Measurements from ENCODE around the gene OR8B2. TPM values are rescaled to one million over a fixed set of nuclear protein-coding genes. Genes with fewer than 3 reads are reported as not detected.

Gene OR8B2
- total RNA-seq, result not detected in 2 replicates

GRCh38 chr11:124384399-124384798, at the start of gene OR8B2:
TSS of gene OR8B2 (minus strand) at chr11:124384499. CDS start at chr11:124383343, 1,156 bp downstream.

GRCh38 chr11:124424384-124424921, 40.2 kb upstream of the OR8B2 start, which contains the start of gene OR8B4:
TSS of gene OR8B4 (minus strand) at chr11:124424871. CDS start at chr11:124424871, 0 bp downstream.

GRCh38 chr11:124398924-124399323, 14.6 kb upstream of the OR8B2 start, which contains the start of gene OR8B3:
TSS of gene OR8B3 (minus strand) at chr11:124399024. CDS start at chr11:124397351, 1,673 bp downstream.

Other genes starting within 250 kb of the OR8B2 start
- not detected in 2 replicates for gene OR10D3, start 201.2 kb downstream of the OR8B2 start, total RNA-seq
- not detected in 2 replicates for gene OR8G1, start 143.4 kb downstream of the OR8B2 start, total RNA-seq
- not detected in 2 replicates for gene OR8G5, start 128.1 kb downstream of the OR8B2 start, total RNA-seq
- not detected in 2 replicates for gene OR8D1, start 70.5 kb downstream of the OR8B2 start, total RNA-seq
- gene OR8D2, start 64.3 kb downstream of the OR8B2 start, total RNA-seq, result not detected in 2 replicates
- gene OR8B3, start 14.5 kb upstream of the OR8B2 start, total RNA-seq, result not detected in 2 replicates
- gene OR8B4, start 40.4 kb upstream of the OR8B2 start, total RNA-seq, result not detected in 2 replicates
- gene OR8B8, start 61.2 kb upstream of the OR8B2 start, total RNA-seq, result not detected in 2 replicates
- gene OR8B12, start 159.2 kb upstream of the OR8B2 start, total RNA-seq, result not detected in 2 replicates
- not detected in 2 replicates for gene OR8A1, start 185.5 kb upstream of the OR8B2 start, total RNA-seq
- gene PANX3, start 226.9 kb upstream of the OR8B2 start, total RNA-seq, result not detected in 2 replicates
- 16.8 and 23.3 TPM in 2 replicates for gene TBRG1, start 238.4 kb upstream of the OR8B2 start, total RNA-seq

Data from pericardium fibroblast (primary cell).